NCI-H1105 treated with DMSO at 0.1 percent for 48 hours (cell line): ENCODE results near the gene EMX1.
A peak's percentile ranks its signal among the peaks of the same experiment; 100 is the strongest.

ENCODE experiments used
- DNase-seq: peaks from one replicate; lab custom pipeline; 2025; lab: John Stamatoyannopoulos, UW

The EMX1 gene

GRCh38 chr2:72917138-72917876, at the start of gene EMX1:
Gene EMX1 (plus strand): TSS chr2:72917519. CDS start chr2:72917853, 334 bp downstream.
- DNase-seq = peak; percentile 80

GRCh38 chr2:72871060-72871459, 46.3 kb upstream of the EMX1 start:
- no peak for DNase-seq

- DNase-seq = no peak
Observed at GRCh38 chr2:72871880-72872279, 45.4 kb upstream of the EMX1 start.

GRCh38 chr2:72883356-72883962, 33.9 kb upstream of the EMX1 start:
- no peak for DNase-seq

GRCh38 chr2:72886505-72887031, 30.8 kb upstream of the EMX1 start:
- DNase-seq = peak; percentile 46

GRCh38 chr2:72887032-72887739, 30.1 kb upstream of the EMX1 start, which contains the start of gene SPR:
Gene SPR (plus strand): TSS chr2:72887408. CDS start chr2:72887433, 25 bp downstream.
- DNase-seq = peak; percentile 58

GRCh38 chr2:72887740-72888437, 29.4 kb upstream of the EMX1 start:
- DNase-seq = peak; percentile 83

- DNase-seq = no peak
Observed at GRCh38 chr2:72888438-72889202, 28.7 kb upstream of the EMX1 start.

GRCh38 chr2:72889991-72890390, 27.3 kb upstream of the EMX1 start:
- DNase-seq = no peak

- DNase-seq = no peak
Observed at GRCh38 chr2:72891091-72891818, 26.1 kb upstream of the EMX1 start.

- DNase-seq = peak; percentile 72
Observed at GRCh38 chr2:72892506-72893173, 24.7 kb upstream of the EMX1 start.

- DNase-seq = no peak
Observed at GRCh38 chr2:72893594-72894319, 23.6 kb upstream of the EMX1 start.

- no peak for DNase-seq
Observed at GRCh38 chr2:72894514-72894913, 22.8 kb upstream of the EMX1 start.

- DNase-seq = no peak
Observed at GRCh38 chr2:72895154-72895553, 22.2 kb upstream of the EMX1 start.

- DNase-seq = no peak
Observed at GRCh38 chr2:72895759-72896281, 21.5 kb upstream of the EMX1 start.

GRCh38 chr2:72896446-72896845, 20.9 kb upstream of the EMX1 start:
- DNase-seq = no peak

GRCh38 chr2:72897785-72898584, 19.3 kb upstream of the EMX1 start:
- DNase-seq = no peak

- no peak for DNase-seq
Observed at GRCh38 chr2:72898585-72898906, 18.8 kb upstream of the EMX1 start.
